Measurements from ENCODE around the gene DOK4. TPM values are rescaled to one million over a fixed set of nuclear protein-coding genes. Genes with fewer than 3 reads are reported as not detected.
A peak's percentile ranks its signal among the peaks of the same experiment; 100 is the strongest.

DOK4 gene
- total and polyA plus RNA-seq, 4 donors, result 7.8 to 24.6 (median 18.1) TPM

- WGBS, result 71% methylated on average over 13 of the region's 13 CpGs
- Histone ChIP-seq H3K27ac (ENCODE audit: low read depth in 1 of 2, low read length in 2 of 2) (no peak overlapping the region), H3K27me3 (ENCODE audit: control insufficient read depth in 4 of 4, insufficient read depth in 4 of 4, low read length in 3 of 4) (no peaks in the 10 kb centered on the region), H3K4me1 (ENCODE audit: control insufficient read depth in 4 of 4, insufficient read depth in 4 of 4, low read length in 3 of 4) (peaks cover 0 to 6% (median 3%) of the 10 kb centered on the region in 4 donors), H3K36me3 (ENCODE audit: control insufficient read depth in 4 of 4, insufficient read depth in 3 of 4, low read depth in 1 of 4, low read length in 3 of 4) (no peaks in the 10 kb centered on the region), H3K4me3 (ENCODE audit: low read depth in 1 of 3, low read length in 3 of 3) (peak overlapping the region in 1 of 3 donors; percentile 80), H3K9ac (ENCODE audit: low read depth in 1 of 2, low read length in 2 of 2) (no peak overlapping the region), H3K9me3 (ENCODE audit: control insufficient read depth in 4 of 4, low read length in 3 of 4) (no peaks in the 10 kb centered on the region)
- TF ChIP-seq TAF1 (conservative IDR thresholded peaks at IDR 0.05) (no peak), YY1 (IDR thresholded peaks at IDR 0.05) (no peak), NR2F2 (IDR thresholded peaks at IDR 0.05) (no peak), ZBTB33 (IDR thresholded peaks at IDR 0.05) (no peak), FOXA1 (IDR thresholded peaks at IDR 0.05) (no peak), MAX (IDR thresholded peaks at IDR 0.05) (no peak), FOXA2 (IDR thresholded peaks at IDR 0.05) (no peak), SP1 (IDR thresholded peaks at IDR 0.05) (no peak), HNF4A (conservative IDR thresholded peaks at IDR 0.05) (no peak), REST (IDR thresholded peaks at IDR 0.05) (no peak), RXRA (IDR thresholded peaks at IDR 0.05) (no peak), CTCF (IDR thresholded peaks at IDR 0.05; ENCODE audit: low read depth, low read length, missing input control) (no peak), RAD21 (IDR thresholded peaks at IDR 0.05) (no peak), HNF4G (IDR thresholded peaks at IDR 0.05) (no peak)
- peak; percentile 32 for DNase-seq (ENCODE audit: low spot score)
Measured at GRCh38 chr16:57534881-57535658, 48.8 kb upstream of the DOK4 start.

- no peak for TF ChIP-seq HNF4A (conservative IDR thresholded peaks at IDR 0.05)
- no peak for TF ChIP-seq FOXA1 (IDR thresholded peaks at IDR 0.05)
- TF ChIP-seq CTCF (IDR thresholded peaks at IDR 0.05; ENCODE audit: low read depth, low read length, missing input control), result no peak
- TF ChIP-seq ATF3 (IDR thresholded peaks at IDR 0.05), result no peak
- TF ChIP-seq JUND (IDR thresholded peaks at IDR 0.05), result no peak
- TF ChIP-seq SP1 (IDR thresholded peaks at IDR 0.05), result no peak
- TF ChIP-seq GABPA (IDR thresholded peaks at IDR 0.05 in 1 of 2, conservative IDR thresholded peaks at IDR 0.05 in 1 of 2), result no peak
- TF ChIP-seq YY1 (IDR thresholded peaks at IDR 0.05), result no peak
- Histone ChIP-seq H3K9me3 (ENCODE audit: control insufficient read depth in 4 of 4, low read length in 3 of 4) (no peaks in the 10 kb centered on the region), H3K27me3 (ENCODE audit: control insufficient read depth in 4 of 4, insufficient read depth in 4 of 4, low read length in 3 of 4) (no peaks in the 10 kb centered on the region), H3K4me3 (ENCODE audit: low read depth in 1 of 3, low read length in 3 of 3) (no peak overlapping the region), H3K36me3 (ENCODE audit: control insufficient read depth in 4 of 4, insufficient read depth in 3 of 4, low read depth in 1 of 4, low read length in 3 of 4) (no peaks in the 10 kb centered on the region), H3K9ac (ENCODE audit: low read depth in 1 of 2, low read length in 2 of 2) (no peak overlapping the region), H3K27ac (ENCODE audit: low read depth in 1 of 2, low read length in 2 of 2) (no peak overlapping the region), H3K4me1 (ENCODE audit: control insufficient read depth in 4 of 4, insufficient read depth in 4 of 4, low read length in 3 of 4) (peaks cover 0 to 6% (median 3%) of the 10 kb centered on the region in 4 donors)
- 97% methylated on average over 7 of the region's 7 CpGs for WGBS
- DNase-seq (ENCODE audit: low spot score), result no peak
Measured at GRCh38 chr16:57534337-57534880, 48.1 kb upstream of the DOK4 start.
